K562 (cell line): ENCODE data around the gene UNC45A. TPM values are rescaled to one million over a fixed set of nuclear protein-coding genes. Genes with fewer than 3 reads are reported as not detected.

Experiments
- ATF7 ChIP-seq: fragments of 450-650 bp; IDR thresholded peaks from 2 replicates; pipeline ENCODE4 v1.7.1; 2014; ENCODE audit warnings: mild to moderate bottlenecking, moderate library complexity
- HMG20B ChIP-seq: fragments of 250-450 bp; sonication (Bioruptor Pico); IDR thresholded peaks from 2 replicates; pipeline ENCODE4 v1.5.0; 2021; ENCODE audit warnings: mild to moderate bottlenecking
- MYC ChIP-seq, 2 experiments: fragments of 250-450 bp in 1 of 2; sonication (Bioruptor Pico) in 1 of 2; IDR thresholded peaks; 2 replicates each; pipeline versions ENCODE4 v1.5.1 to v1.6.1; 2012 to 2021; ENCODE audit warnings: low read depth in 2 of 2, borderline replicate concordance in 1 of 2, improper control_type of control experiment in 1 of 2, low read length in 1 of 2, mild to moderate bottlenecking in 1 of 2, moderate library complexity in 1 of 2
- NBN ChIP-seq: fragments of 450-650 bp; IDR thresholded peaks from 2 replicates; pipeline ENCODE4 v1.6.1; 2016; ENCODE audit warnings: low read depth, mild to moderate bottlenecking
- NELFE ChIP-seq: IDR thresholded peaks from 2 replicates; pipeline ENCODE4 v1.6.1; 2011; ENCODE audit warnings: mild to moderate bottlenecking; ENCODE audit not compliant: insufficient read depth, insufficient read length
- NFYB ChIP-seq: IDR thresholded peaks from 2 replicates; pipeline ENCODE4 v1.6.1; 2011; ENCODE audit warnings: mild to moderate bottlenecking, moderate library complexity; ENCODE audit not compliant: insufficient read length; ENCODE audit errors: extremely low read depth
- NR1H2 ChIP-seq: sonication (generic); formaldehyde crosslinking; IDR thresholded peaks from 2 replicates; pipeline ENCODE4 v1.4.0; 2020; ENCODE audit warnings: mild to moderate bottlenecking, missing genetic modification reagents
- OTX1 ChIP-seq: fragments of 450-650 bp; formaldehyde crosslinking; IDR thresholded peaks from 2 replicates; pipeline ENCODE4 v1.4.0; 2022; ENCODE audit warnings: mild to moderate bottlenecking
- ZKSCAN1 ChIP-seq: fragments of 150-350 bp; IDR thresholded peaks from 2 replicates; pipeline ENCODE4 v1.6.1; 2016; ENCODE audit warnings: low read depth, low read length
- ZNF165 ChIP-seq: fragments of 250-450 bp; sonication (Bioruptor Pico); IDR thresholded peaks from 2 replicates; pipeline ENCODE4 v1.4.0; 2020; ENCODE audit warnings: borderline replicate concordance
- ZNF24 ChIP-seq: fragments of 450-650 bp; IDR thresholded peaks from 2 replicates; pipeline ENCODE4 v1.6.1; 2016
- ZNF41 ChIP-seq: fragments of 250-450 bp; sonication (Bioruptor Pico); conservative IDR thresholded peaks from 2 replicates; pipeline ENCODE4 v1.4.0; 2020; ENCODE audit warnings: mild to moderate bottlenecking
- ZNF785 ChIP-seq: fragments of 250-450 bp; sonication (Bioruptor Pico); IDR thresholded peaks from 2 replicates; pipeline ENCODE4 v1.4.0; 2020; ENCODE audit warnings: mild to moderate bottlenecking
- polyA plus RNA-seq, 8 experiments: library from polyadenylated mRNA; depleted of rRNA in 4 of 8; stranded (reverse) in 5 of 8; unstranded in 3 of 8; fragments of >200 nt; fragmentation: Nextera tagmentation in 2 of 8; fragmentation: Illumina TruSeq in 1 of 8; extraction: Ambion mirVana in 2 of 8; extraction: Trizol in 1 of 8; gene quantifications; 2 replicates each; pipeline versions ENCODE4 v1.2.1 to v1.2.3, GENCODE V29; 2011 to 2014; ENCODE audit warnings: inconsistent platforms in 1 of 8, missing spikeins in 1 of 8
- total RNA-seq, 7 experiments: library from RNA; depleted of rRNA in 6 of 7; stranded (reverse); fragments of >200 nt in 6 of 7; fragmentation: Illumina TruSeq in 2 of 7; extraction: Trizol in 2 of 7; gene quantifications; 2 replicates each; pipeline versions ENCODE4 v1.2.1 to v1.2.3, GENCODE V29; 2011 to 2021; ENCODE audit warnings: low replicate concordance in 1 of 7
- TF ChIP-seq, protein P1 (sequence below): sonication (generic); formaldehyde crosslinking; IDR thresholded peaks from 2 replicates; pipeline ENCODE4 v1.8.1; 2023; ENCODE audit warnings: mild to moderate bottlenecking, missing genetic modification reagents
- TF ChIP-seq, protein P2 (sequence below): IDR thresholded peaks from 2 replicates; pipeline ENCODE4 v1.6.1; 2011; ENCODE audit warnings: borderline replicate concordance, low read depth, mild to moderate bottlenecking, moderate library complexity, low read length; ENCODE audit not compliant: insufficient read depth, poor library complexity, severe bottlenecking
- TF ChIP-seq, protein P3 (sequence below), 2 experiments: fragments of 200-800 bp in 1 of 2; sonication (Bioruptor generic) in 1 of 2; sonication (generic) in 1 of 2; formaldehyde crosslinking in 1 of 2; IDR thresholded peaks in 1 of 2; conservative IDR thresholded peaks in 1 of 2; 2 replicates each; pipeline versions ENCODE4 v1.5.0 to v1.6.1; 2016 to 2020; ENCODE audit warnings: missing compliant biosample characterization in 1 of 2, missing genetic modification characterization in 1 of 2, missing genetic modification reagents in 1 of 2
- TF ChIP-seq, protein P4 (sequence below): fragments of 250-450 bp; sonication (Bioruptor Pico); IDR thresholded peaks from 2 replicates; pipeline ENCODE4 v1.5.0; 2021; ENCODE audit warnings: mild to moderate bottlenecking, borderline replicate concordance
- TF ChIP-seq, protein P5 (sequence below), 2 experiments: fragments of 450-650 bp in 1 of 2; sonication (generic) in 1 of 2; formaldehyde crosslinking; conservative IDR thresholded peaks; 2 replicates each; pipeline versions ENCODE4 v1.4.0 to v1.8.1; 2020 to 2022; ENCODE audit warnings: mild to moderate bottlenecking in 1 of 2, missing genetic modification reagents in 1 of 2

Gene UNC45A
- total and polyA plus RNA-seq, 9 of the 15 experiments (the other 6 are each of a cell fraction or from before 2014, with no cell fraction given): 22.4 to 79.3 (median 43.7) TPM

DNA sequence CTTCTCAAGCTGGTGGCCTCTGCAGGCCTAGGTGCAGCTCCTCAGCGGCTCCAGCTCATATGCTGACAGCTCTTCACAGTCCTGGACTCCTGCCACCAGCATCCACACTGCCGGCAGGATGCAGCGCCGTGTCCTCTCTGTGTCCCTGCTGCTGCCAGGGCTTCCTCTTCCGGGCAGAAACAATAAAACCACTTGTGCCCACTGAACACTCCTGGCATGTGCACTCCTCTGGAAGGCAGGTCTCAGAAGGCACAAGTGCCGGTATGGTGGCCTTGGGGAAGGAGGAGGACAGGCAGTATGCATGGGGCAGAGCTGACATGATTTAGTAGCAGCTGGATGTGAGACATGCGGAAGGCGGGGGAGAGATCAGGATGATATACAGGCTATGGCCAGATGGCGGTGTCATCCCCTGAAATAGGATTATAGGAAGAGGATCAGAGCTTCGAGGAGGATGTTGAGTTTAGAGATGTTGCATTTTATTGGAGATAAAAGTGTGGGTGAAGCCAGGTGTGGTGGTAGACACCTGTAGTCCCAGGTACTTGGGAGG lies 39.4 kb upstream of the UNC45A start (continued):
- TF ChIP-seq NFYB (no peak), NELFE (no peak), ZNF41 (CRISPR knock-in tag) (no peak), OTX1 (CRISPR knock-in tag) (no peak), NR1H2 (CRISPR knock-in tag) (no peak), ATF7 (0 out of 2 replicates have a peak, but pooled peaks have one; percentile 29), MYC (IDR thresholded peaks at IDR 0.05; ENCODE audit: low read depth, low read length) (peak; percentile 46; the same call in 1 of the 2 replicates), MYC (CRISPR knock-in tag; IDR thresholded peaks at IDR 0.05; ENCODE audit: borderline replicate concordance, low read depth) (no peak), ZNF785 (CRISPR knock-in tag) (no peak), ZKSCAN1 (no peak), NBN (0 out of 2 replicates have a peak, but pooled peaks have one; percentile 22), HMG20B (CRISPR knock-in tag) (no peak), ZNF165 (CRISPR knock-in tag) (no peak), ZNF24 (no peak)
- TF ChIP-seq, protein P1, sequence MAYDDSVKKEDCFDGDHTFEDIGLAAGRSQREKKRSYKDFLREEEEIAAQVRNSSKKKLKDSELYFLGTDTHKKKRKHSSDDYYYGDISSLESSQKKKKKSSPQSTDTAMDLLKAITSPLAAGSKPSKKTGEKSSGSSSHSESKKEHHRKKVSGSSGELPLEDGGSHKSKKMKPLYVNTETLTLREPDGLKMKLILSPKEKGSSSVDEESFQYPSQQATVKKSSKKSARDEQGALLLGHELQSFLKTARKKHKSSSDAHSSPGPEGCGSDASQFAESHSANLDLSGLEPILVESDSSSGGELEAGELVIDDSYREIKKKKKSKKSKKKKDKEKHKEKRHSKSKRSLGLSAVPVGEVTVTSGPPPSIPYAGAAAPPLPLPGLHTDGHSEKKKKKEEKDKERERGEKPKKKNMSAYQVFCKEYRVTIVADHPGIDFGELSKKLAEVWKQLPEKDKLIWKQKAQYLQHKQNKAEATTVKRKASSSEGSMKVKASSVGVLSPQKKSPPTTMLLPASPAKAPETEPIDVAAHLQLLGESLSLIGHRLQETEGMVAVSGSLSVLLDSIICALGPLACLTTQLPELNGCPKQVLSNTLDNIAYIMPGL (CRISPR knock-in tag): no peak
- TF ChIP-seq, protein P2, sequence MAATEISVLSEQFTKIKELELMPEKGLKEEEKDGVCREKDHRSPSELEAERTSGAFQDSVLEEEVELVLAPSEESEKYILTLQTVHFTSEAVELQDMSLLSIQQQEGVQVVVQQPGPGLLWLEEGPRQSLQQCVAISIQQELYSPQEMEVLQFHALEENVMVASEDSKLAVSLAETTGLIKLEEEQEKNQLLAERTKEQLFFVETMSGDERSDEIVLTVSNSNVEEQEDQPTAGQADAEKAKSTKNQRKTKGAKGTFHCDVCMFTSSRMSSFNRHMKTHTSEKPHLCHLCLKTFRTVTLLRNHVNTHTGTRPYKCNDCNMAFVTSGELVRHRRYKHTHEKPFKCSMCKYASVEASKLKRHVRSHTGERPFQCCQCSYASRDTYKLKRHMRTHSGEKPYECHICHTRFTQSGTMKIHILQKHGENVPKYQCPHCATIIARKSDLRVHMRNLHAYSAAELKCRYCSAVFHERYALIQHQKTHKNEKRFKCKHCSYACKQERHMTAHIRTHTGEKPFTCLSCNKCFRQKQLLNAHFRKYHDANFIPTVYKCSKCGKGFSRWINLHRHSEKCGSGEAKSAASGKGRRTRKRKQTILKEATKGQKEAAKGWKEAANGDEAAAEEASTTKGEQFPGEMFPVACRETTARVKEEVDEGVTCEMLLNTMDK: no peak
- TF ChIP-seq, protein P3, sequence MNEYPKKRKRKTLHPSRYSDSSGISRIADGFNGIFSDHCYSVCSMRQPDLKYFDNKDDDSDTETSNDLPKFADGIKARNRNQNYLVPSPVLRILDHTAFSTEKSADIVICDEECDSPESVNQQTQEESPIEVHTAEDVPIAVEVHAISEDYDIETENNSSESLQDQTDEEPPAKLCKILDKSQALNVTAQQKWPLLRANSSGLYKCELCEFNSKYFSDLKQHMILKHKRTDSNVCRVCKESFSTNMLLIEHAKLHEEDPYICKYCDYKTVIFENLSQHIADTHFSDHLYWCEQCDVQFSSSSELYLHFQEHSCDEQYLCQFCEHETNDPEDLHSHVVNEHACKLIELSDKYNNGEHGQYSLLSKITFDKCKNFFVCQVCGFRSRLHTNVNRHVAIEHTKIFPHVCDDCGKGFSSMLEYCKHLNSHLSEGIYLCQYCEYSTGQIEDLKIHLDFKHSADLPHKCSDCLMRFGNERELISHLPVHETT (CRISPR knock-in tag; conservative IDR thresholded peaks at IDR 0.05 in 1 of 2, IDR thresholded peaks at IDR 0.05 in 1 of 2): 0 out of 4 replicates have a peak, but pooled peaks of 1 of the 2 experiments have one; percentile 51
- TF ChIP-seq, protein P4, sequence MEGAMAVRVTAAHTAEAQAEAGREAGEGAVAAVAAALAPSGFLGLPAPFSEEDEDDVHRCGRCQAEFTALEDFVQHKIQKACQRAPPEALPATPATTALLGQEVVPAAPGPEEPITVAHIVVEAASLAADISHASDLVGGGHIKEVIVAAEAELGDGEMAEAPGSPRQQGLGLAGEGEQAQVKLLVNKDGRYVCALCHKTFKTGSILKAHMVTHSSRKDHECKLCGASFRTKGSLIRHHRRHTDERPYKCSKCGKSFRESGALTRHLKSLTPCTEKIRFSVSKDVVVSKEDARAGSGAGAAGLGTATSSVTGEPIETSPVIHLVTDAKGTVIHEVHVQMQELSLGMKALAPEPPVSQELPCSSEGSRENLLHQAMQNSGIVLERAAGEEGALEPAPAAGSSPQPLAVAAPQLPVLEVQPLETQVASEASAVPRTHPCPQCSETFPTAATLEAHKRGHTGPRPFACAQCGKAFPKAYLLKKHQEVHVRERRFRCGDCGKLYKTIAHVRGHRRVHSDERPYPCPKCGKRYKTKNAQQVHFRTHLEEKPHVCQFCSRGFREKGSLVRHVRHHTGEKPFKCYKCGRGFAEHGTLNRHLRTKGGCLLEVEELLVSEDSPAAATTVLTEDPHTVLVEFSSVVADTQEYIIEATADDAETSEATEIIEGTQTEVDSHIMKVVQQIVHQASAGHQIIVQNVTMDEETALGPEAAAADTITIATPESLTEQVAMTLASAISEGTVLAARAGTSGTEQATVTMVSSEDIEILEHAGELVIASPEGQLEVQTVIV (CRISPR knock-in tag): no peak
- TF ChIP-seq, protein P5, sequence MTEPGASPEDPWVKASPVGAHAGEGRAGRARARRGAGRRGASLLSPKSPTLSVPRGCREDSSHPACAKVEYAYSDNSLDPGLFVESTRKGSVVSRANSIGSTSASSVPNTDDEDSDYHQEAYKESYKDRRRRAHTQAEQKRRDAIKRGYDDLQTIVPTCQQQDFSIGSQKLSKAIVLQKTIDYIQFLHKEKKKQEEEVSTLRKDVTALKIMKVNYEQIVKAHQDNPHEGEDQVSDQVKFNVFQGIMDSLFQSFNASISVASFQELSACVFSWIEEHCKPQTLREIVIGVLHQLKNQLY (CRISPR knock-in tag; conservative IDR thresholded peaks at IDR 0.05): no peak
